ENCODE data around the gene MYOM1.

DNA sequence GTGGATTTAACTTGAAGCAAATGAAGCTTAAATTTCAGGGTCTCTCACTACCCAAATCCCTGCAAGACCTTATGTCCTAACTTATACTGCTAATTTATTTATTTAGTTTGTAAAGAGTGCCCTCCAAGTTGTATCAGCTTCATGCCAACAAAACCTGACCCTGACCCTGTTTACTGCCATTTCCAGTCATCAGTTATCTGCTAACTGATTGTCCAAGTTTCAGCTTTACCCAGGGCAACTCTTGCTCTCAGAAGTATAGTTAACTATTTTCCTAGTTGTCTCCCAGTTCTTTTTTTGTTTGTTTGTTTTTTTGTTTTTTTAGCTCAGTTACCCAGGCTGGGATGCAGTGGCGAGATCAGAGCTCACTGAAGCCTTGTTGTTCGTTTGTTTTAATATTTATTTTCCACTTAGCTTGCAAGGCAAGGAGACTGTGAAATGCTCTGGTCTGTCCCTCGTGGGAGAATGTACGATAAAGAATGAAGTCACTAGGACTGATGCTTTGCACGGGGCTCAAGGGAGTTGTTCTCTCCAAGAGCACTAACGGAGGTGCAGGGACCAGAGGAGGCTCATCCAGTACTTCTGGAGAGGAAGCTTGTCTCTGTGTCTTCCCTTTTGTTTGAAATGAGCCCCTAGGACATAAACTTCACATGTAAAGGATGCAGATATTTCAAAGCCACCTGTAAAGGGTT lies 35.3 kb downstream of the MYOM1 start:
- TF ChIP-seq, protein P1, sequence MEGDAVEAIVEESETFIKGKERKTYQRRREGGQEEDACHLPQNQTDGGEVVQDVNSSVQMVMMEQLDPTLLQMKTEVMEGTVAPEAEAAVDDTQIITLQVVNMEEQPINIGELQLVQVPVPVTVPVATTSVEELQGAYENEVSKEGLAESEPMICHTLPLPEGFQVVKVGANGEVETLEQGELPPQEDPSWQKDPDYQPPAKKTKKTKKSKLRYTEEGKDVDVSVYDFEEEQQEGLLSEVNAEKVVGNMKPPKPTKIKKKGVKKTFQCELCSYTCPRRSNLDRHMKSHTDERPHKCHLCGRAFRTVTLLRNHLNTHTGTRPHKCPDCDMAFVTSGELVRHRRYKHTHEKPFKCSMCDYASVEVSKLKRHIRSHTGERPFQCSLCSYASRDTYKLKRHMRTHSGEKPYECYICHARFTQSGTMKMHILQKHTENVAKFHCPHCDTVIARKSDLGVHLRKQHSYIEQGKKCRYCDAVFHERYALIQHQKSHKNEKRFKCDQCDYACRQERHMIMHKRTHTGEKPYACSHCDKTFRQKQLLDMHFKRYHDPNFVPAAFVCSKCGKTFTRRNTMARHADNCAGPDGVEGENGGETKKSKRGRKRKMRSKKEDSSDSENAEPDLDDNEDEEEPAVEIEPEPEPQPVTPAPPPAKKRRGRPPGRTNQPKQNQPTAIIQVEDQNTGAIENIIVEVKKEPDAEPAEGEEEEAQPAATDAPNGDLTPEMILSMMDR (IDR thresholded peaks at IDR 0.05): no peak
- TF ChIP-seq POLR2A (IDR thresholded peaks at IDR 0.05): no peak
